Adrenal gland (tissue), 12 donors: ENCODE data around the gene EPN3. TPM values are rescaled to one million over a fixed set of nuclear protein-coding genes. Genes with fewer than 3 reads are reported as not detected.

Experiments
- DNase-seq, 7 donors: peaks; one replicate each; pipeline ENCODE4 v3.0.0-alpha.2; 2019 to 2020
- H3K27ac ChIP-seq, 5 donors: fragments of 200-600 bp; sonication (generic) in 4 of 5; 1 replicate in 3 of 5; 2 replicates in 2 of 5; pipeline versions ENCODE4 v1.5.1 to v1.8.0; 2016 to 2020; ENCODE audit warnings: mild to moderate bottlenecking in 1 of 5
- H3K27me3 ChIP-seq: fragments of 200-600 bp; 2 replicates; pipeline ENCODE4 v1.8.0; 2021
- H3K36me3 ChIP-seq, 2 donors: fragments of 200-600 bp; replicated peaks in 1 of 2; 1 replicate in 1 of 2; 2 replicates in 1 of 2; pipeline versions ENCODE4 v1.5.1 to v1.8.0; 2018 to 2022
- H3K4me1 ChIP-seq, 2 donors: fragments of 200-600 bp; replicated peaks in 1 of 2; 1 replicate in 1 of 2; 2 replicates in 1 of 2; pipeline versions ENCODE4 v1.5.1 to v1.8.0; 2018 to 2021
- H3K4me3 ChIP-seq, 4 donors: fragments of 200-600 bp; sonication (generic) in 3 of 4; one replicate each; pipeline ENCODE4 v1.5.1; 2016 to 2018
- H3K9me3 ChIP-seq, 3 donors: fragments of 200-600 bp; sonication (generic) in 1 of 3; replicated peaks in 1 of 3; 1 replicate in 2 of 3; 2 replicates in 1 of 3; pipeline versions ENCODE4 v1.5.1 to v1.8.0; 2016 to 2021
- POLR2A ChIP-seq, 2 donors: fragments of 450-650 bp; IDR thresholded peaks; one replicate each; pipeline ENCODE4 v1.6.1; 2017; ENCODE audit warnings: antibody characterized with exemption in 2 of 2, mild to moderate bottlenecking in 2 of 2, moderate library complexity in 1 of 2
- WGBS, 4 donors: extraction: QIAGEN DNeasy Blood & Tissue Kit in 2 of 4; methylation state at CpG; one replicate each; pipeline versions ENCODE4 v1.1.5 to v1.1.7; 2013 to 2017; 5-methylcytosine and 5-hydroxymethylcytosine counted together
- intact Hi-C, 2 donors: fragments of 100-400 bp; cut with DNase I; formaldehyde crosslinking; loops; one replicate each; pipeline versions ENCODE4 v1.14.1 to v1.15.0; 2022 to 2023
- polyA plus RNA-seq, 3 donors: library from polyadenylated mRNA; stranded (reverse); fragments of 200-250 nt in 2 of 3; fragments of 350-450 nt in 1 of 3; fragmentation: Illumina TruSeq in 1 of 3; extraction: RNeasy Lipid Tissue Mini Kit (QIAGEN cat#74804) in 1 of 3; gene quantifications; one replicate each; pipeline ENCODE4 v1.2.3, GENCODE V29; 2013 to 2014
- total RNA-seq, 9 donors: library from RNA; depleted of rRNA in 4 of 9; stranded (reverse); fragments of >200 nt in 4 of 9; fragments of 120-200 nt in 1 of 9; fragmentation: NEBNext Ultra II Directional in 1 of 9; extraction: Animal tissue kit (Norgen Biotek cat#: 25700) in 1 of 9; gene quantifications; one replicate each; pipeline versions ENCODE4 v1.1.0 to v1.2.4, GENCODE V29; 2013 to 2023
- TF ChIP-seq, protein P1 (sequence below), 6 experiments: fragments of 450-650 bp in 4 of 6; fragments of 200-600 bp in 2 of 6; sonication (generic) in 1 of 6; IDR thresholded peaks; 1 replicate in 5 of 6; 2 replicates in 1 of 6; pipeline versions ENCODE4 v1.5.1 to v1.8.0; 2016 to 2021; ENCODE audit warnings: antibody characterized with exemption in 6 of 6, mild to moderate bottlenecking in 2 of 6, moderate library complexity in 1 of 6
- donor health status: healthy with polysubstance abuse.
- donor health status: Bipolar disorder and iron deficiency.
- donor health status: DM: yes; HTN: yes; CAD: no.
- donor health status: DM: no; HTN: no; CAD: no.
- donor health status: DM: no; HTN: no; CAD: no.
- donor health status: DM: yes; HTN: yes; CAD: no.

The EPN3 gene
- total and polyA plus RNA-seq, 12 donors: 1.2 to 96.1 (median 27.9) TPM

- Histone ChIP-seq H3K27ac (peak overlapping the region in 3 of 5 donors; percentile 40 to 73 (median 43)), H3K36me3 (peaks cover 0 to 27% of the 10 kb centered on the region in 2 donors), H3K27me3 (no peaks in the 10 kb centered on the region), H3K9me3 (no peaks in the 10 kb centered on the region), H3K4me3 (no peak overlapping the region), H3K4me1 (peaks cover 4 to 13% of the 10 kb centered on the region in 2 donors)
- WGBS, 4 donors: 57 to 64% (median 60%) methylated on average over 5 to 17 of the region's 17 CpGs
- TF ChIP-seq, protein P1, sequence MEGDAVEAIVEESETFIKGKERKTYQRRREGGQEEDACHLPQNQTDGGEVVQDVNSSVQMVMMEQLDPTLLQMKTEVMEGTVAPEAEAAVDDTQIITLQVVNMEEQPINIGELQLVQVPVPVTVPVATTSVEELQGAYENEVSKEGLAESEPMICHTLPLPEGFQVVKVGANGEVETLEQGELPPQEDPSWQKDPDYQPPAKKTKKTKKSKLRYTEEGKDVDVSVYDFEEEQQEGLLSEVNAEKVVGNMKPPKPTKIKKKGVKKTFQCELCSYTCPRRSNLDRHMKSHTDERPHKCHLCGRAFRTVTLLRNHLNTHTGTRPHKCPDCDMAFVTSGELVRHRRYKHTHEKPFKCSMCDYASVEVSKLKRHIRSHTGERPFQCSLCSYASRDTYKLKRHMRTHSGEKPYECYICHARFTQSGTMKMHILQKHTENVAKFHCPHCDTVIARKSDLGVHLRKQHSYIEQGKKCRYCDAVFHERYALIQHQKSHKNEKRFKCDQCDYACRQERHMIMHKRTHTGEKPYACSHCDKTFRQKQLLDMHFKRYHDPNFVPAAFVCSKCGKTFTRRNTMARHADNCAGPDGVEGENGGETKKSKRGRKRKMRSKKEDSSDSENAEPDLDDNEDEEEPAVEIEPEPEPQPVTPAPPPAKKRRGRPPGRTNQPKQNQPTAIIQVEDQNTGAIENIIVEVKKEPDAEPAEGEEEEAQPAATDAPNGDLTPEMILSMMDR (IDR thresholded peaks at IDR 0.05): no peak
- TF ChIP-seq POLR2A (IDR thresholded peaks at IDR 0.05): no peak
- intact Hi-C loops: loop anchor here (5.0 to 10.0 kb wide), 4 partner anchors 55 to 207 kb away; no protein-coding TSS in a partner anchor
- peak; percentile 75 to 91 (median 86) for DNase-seq
These were observed 45.1 kb upstream of the EPN3 start for GRCh38 chr17:50487213-50488096.

- intact Hi-C loops: loop anchor here (5.0 to 10.0 kb wide), 4 partner anchors 53 to 206 kb away; no protein-coding TSS in a partner anchor
- DNase-seq: no peak
- Histone ChIP-seq H3K4me1 (peaks cover 0 to 5% of the 10 kb centered on the region in 2 donors), H3K27me3 (no peaks in the 10 kb centered on the region), H3K4me3 (no peak overlapping the region), H3K9me3 (no peaks in the 10 kb centered on the region), H3K36me3 (peaks cover 0 to 20% of the 10 kb centered on the region in 2 donors), H3K27ac (no peak overlapping the region)
- 81 to 100% (median 93%) methylated on average over 2 of the region's 2 CpGs for WGBS, 4 donors
- TF ChIP-seq POLR2A (IDR thresholded peaks at IDR 0.05): no peak
- TF ChIP-seq, protein P1 (IDR thresholded peaks at IDR 0.05): no peak
These were observed 43.7 kb upstream of the EPN3 start for GRCh38 chr17:50488880-50489279.

- Histone ChIP-seq H3K27ac (no peak overlapping the region), H3K36me3 (no peaks in the 10 kb centered on the region), H3K4me1 (peaks cover 0 to 5% of the 10 kb centered on the region in 2 donors), H3K27me3 (no peaks in the 10 kb centered on the region), H3K4me3 (no peak overlapping the region), H3K9me3 (no peaks in the 10 kb centered on the region)
- 9 to 28% (median 26%) methylated on average over 1 of the region's 1 CpG for WGBS, 4 donors
- TF ChIP-seq, protein P1 (IDR thresholded peaks at IDR 0.05): no peak
- TF ChIP-seq POLR2A (IDR thresholded peaks at IDR 0.05): no peak
- DNase-seq: no peak
- intact Hi-C loops: no loop called here
These were observed 41.0 kb upstream of the EPN3 start for GRCh38 chr17:50491505-50491904.

GRCh38 chr17:50492214-50492613, 40.3 kb upstream of the EPN3 start:
- intact Hi-C loops: no loop called here
- WGBS, 4 donors: 80 to 93% (median 83%) methylated on average over 6 to 8 of the region's 8 CpGs
- no peak for DNase-seq

More at GRCh38 chr17:50492214-50492613, 40.3 kb upstream of the EPN3 start:
- Histone ChIP-seq H3K27me3 (no peaks in the 10 kb centered on the region), H3K4me3 (no peak overlapping the region), H3K27ac (no peak overlapping the region), H3K4me1 (peaks cover 0 to 5% of the 10 kb centered on the region in 2 donors), H3K9me3 (no peaks in the 10 kb centered on the region), H3K36me3 (no peaks in the 10 kb centered on the region)
- TF ChIP-seq POLR2A (IDR thresholded peaks at IDR 0.05): no peak
- TF ChIP-seq, protein P1 (IDR thresholded peaks at IDR 0.05): no peak
